Measurements from ENCODE around the gene BCL2L15. TPM values are rescaled to one million over a fixed set of nuclear protein-coding genes. Genes with fewer than 3 reads are reported as not detected.
A peak's percentile ranks its signal among the peaks of the same experiment; 100 is the strongest.

Gene BCL2L15
- total and polyA plus RNA-seq, 10 of the 15 experiments (the other 5 are each of a cell fraction or from before 2014, with no cell fraction given) = 0.42 to 1.2 (median 0.59) TPM

GRCh38 chr1:113937146-113937545 is 49.8 kb upstream of the BCL2L15 start (continued):
- no peak for TF ChIP-seq E2F8 (IDR thresholded peaks at IDR 0.05; ENCODE audit: low read depth, partially characterized antibody)

GRCh38 chr1:113935970-113936369 is 48.6 kb upstream of the BCL2L15 start:
- no peak overlapping the region for H3K9ac ChIP-seq (ENCODE audit: control insufficient read depth, insufficient read depth, low read length)
- in situ Hi-C loops (cut with MboI) (no loop called here), intact Hi-C loops (cut with micrococcal nuclease; ENCODE audit: unreplicated experiment) (no loop called here)
- DNase-seq (ENCODE audit: low read depth, low spot score) (no peak), FAIRE-seq (no peak), ATAC-seq (peak; percentile 57)
- ChIA-PET CTCF (interaction anchor here (1.1 to 1.9 kb wide), 3 partner anchors 10 to 100 kb away, joined by 3 to 4 read pairs (median 4); no protein-coding TSS in a partner anchor), RAD21 (ENCODE audit: unreplicated experiment) (interaction anchor here (0.7 to 3.0 kb wide), 2 partner anchors 76 to 125 kb away, joined by 3 to 13 read pairs; no protein-coding TSS in a partner anchor), POLR2A (interaction anchor here (1.2 to 1.5 kb wide), 3 partner anchors 19 to 60 kb away, joined by 3 read pairs; no protein-coding TSS in a partner anchor), SMC1A (ENCODE audit: uncharacterized antibody, unreplicated experiment) (interaction anchor here (1.0 to 11.9 kb wide), 7 partner anchors 12 to 194 kb away, joined by 3 to 99 read pairs (median 3); partner anchors contain the start of gene AP4B1)
- H3K79me2 ChIP-seq (ENCODE audit: control insufficient read depth, insufficient read depth, low read length) = peaks cover 85% of the 10 kb centered on the region
- no peaks in the 10 kb centered on the region for H3K27me3 ChIP-seq (replicated peaks in 1 of 2; ENCODE audit: control insufficient read depth in 2 of 2, insufficient read depth in 2 of 2, low read length in 1 of 2)
- H3K4me1 ChIP-seq (ENCODE audit: control insufficient read depth, insufficient read depth, low read length) = peaks cover 14% of the 10 kb centered on the region
- BruUV-seq (replicated peaks) = no TSS peak
- 0 out of 2 replicates have a peak overlapping the region, but pooled peaks have one; percentile 2 for H3K4me3 ChIP-seq
- 43% methylated on average over 1 of the region's 1 CpG for WGBS (ENCODE audit: insufficient coverage, insufficient replicate concordance, low lambda C conversion rate, missing lambda C conversion rate)
- TF ChIP-seq POU2F2 (IDR thresholded peaks at IDR 0.05; ENCODE audit: borderline replicate concordance, low read depth, low read length) (no peak), KDM1A (IDR thresholded peaks at IDR 0.05; ENCODE audit: borderline replicate concordance) (no peak), MTA2 (IDR thresholded peaks at IDR 0.05; ENCODE audit: low read depth) (peak; percentile 70; the same call in 1 of the 2 replicates), POLR2AphosphoS5 (IDR thresholded peaks at IDR 0.05; ENCODE audit: low read length) (no peak), IKZF2 (IDR thresholded peaks at IDR 0.05) (peak in 1 of 2 experiments; percentile 14; a peak in 2 of 4 replicates), RUNX3 (IDR thresholded peaks at IDR 0.05; ENCODE audit: low read length) (0 out of 2 replicates have a peak, but pooled peaks have one; percentile 7), IRF4 (IDR thresholded peaks at IDR 0.05; ENCODE audit: low read depth, low read length) (no peak)
- peak overlapping the region; percentile 18; the same call in 1 of the 2 replicates for H3K4me2 ChIP-seq (ENCODE audit: control insufficient read depth, insufficient read depth)
- H3K9me3 ChIP-seq (replicated peaks; ENCODE audit: control insufficient read depth, insufficient read depth, low read length) = no peaks in the 10 kb centered on the region; the same call in 2 of the 3 replicates
- no peak overlapping the region for H2AFZ ChIP-seq (ENCODE audit: control insufficient read depth, low read depth, low read length)
- H4K20me1 ChIP-seq (ENCODE audit: control insufficient read depth, insufficient read depth) = no peaks in the 10 kb centered on the region
- no peak overlapping the region; the same call in 1 of the 2 replicates for H3K27ac ChIP-seq (ENCODE audit: control insufficient read depth, insufficient read depth)
- H3K36me3 ChIP-seq (ENCODE audit: control insufficient read depth in 2 of 2, insufficient read depth in 2 of 2, low read length in 1 of 2) = peaks cover 2 to 4% of the 10 kb centered on the region in 2 experiments; a peak in 3 of 4 replicates

Measured in GM12878 (cell line).